ENCODE results near the gene NUCB1.

DNA sequence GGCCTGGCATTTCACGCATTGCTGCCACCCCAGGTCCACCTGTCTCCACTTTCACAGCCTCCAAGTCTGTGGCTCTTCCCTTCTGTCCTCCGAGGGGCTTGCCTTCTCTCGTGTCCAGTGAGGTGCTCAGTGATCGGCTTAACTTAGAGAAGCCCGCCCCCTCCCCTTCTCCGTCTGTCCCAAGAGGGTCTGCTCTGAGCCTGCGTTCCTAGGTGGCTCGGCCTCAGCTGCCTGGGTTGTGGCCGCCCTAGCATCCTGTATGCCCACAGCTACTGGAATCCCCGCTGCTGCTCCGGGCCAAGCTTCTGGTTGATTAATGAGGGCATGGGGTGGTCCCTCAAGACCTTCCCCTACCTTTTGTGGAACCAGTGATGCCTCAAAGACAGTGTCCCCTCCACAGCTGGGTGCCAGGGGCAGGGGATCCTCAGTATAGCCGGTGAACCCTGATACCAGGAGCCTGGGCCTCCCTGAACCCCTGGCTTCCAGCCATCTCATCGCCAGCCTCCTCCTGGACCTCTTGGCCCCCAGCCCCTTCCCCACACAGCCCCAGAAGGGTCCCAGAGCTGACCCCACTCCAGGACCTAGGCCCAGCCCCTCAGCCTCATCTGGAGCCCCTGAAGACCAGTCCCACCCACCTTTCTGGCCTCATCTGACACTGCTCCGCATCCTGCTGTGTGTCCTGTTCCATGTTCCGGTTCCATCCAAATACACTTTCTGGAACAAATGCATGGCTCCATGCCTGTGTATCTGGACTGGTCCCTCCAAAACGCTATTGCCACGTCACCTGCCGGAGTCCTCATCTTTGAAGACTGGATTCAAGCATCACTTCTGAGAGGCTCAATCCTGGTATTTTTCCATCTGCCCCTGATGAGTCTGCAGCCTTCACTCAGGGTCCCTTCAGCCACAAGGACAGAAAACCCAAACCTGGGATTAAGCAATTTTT is 22.7 kb downstream of the NUCB1 start:
- TF ChIP-seq POLR2A (IDR thresholded peaks at IDR 0.05; ENCODE audit: low read length) (no peak), GATA1 (IDR thresholded peaks at IDR 0.05; ENCODE audit: low read depth, low read length) (no peak)
